SK-N-SH (cell line): ENCODE results near the gene TBRG4. TPM values are rescaled to one million over a fixed set of nuclear protein-coding genes. Genes with fewer than 3 reads are reported as not detected.

ENCODE experiments used
- polyA plus RNA-seq, 3 experiments: library from polyadenylated mRNA; depleted of rRNA; stranded (reverse); fragments of >200 nt; gene quantifications; 2 replicates each; pipeline ENCODE4 v1.2.3, GENCODE V29; 2012
- small RNA-seq, 7 experiments: library from RNA; depleted of rRNA; stranded (forward); fragments of <200 nt; gene quantifications; one replicate each; pipeline ENCODE3, GENCODE V24; 2012

The TBRG4 gene
- polyA plus RNA-seq, 1 of the 3 experiments (the other 2 are of a cell fraction): 76.2 TPM

Small RNA genes lying within 50 kb of the gene (small RNA-seq; reads per million reads assigned to genes)
- gene SNORA5A (1.7 to 88.1 (median 13.7) reads per million in 7 experiments), gene SNORA5B (0 reads per million in 7 experiments), gene SNORA5C (0.19 to 48.4 (median 5.7) reads per million in 7 experiments)

Other genes starting within 250 kb of the TBRG4 start
- 4.1 and 4.8 TPM in 2 replicates for gene PURB, start 226.2 kb downstream of the TBRG4 start, polyA plus RNA-seq (2012; rRNA removed)
- gene MYO1G, start 132.7 kb downstream of the TBRG4 start, polyA plus RNA-seq (2012; rRNA removed): 0.05 and 0.10 TPM in 2 replicates
- 65.6 and 83.2 TPM in 2 replicates for gene CCM2, start 111.5 kb downstream of the TBRG4 start, polyA plus RNA-seq (2012; rRNA removed)
- 1.5 and 2.8 TPM in 2 replicates for gene NACAD, start 22.7 kb downstream of the TBRG4 start, polyA plus RNA-seq (2012; rRNA removed)
- not detected in 2 replicates for gene RAMP3, start 46.1 kb upstream of the TBRG4 start, polyA plus RNA-seq (2012; rRNA removed)